Astrocyte (in vitro differentiated cells and primary cell): ENCODE measurements around the gene MEGF6.
A peak's percentile ranks its signal among the peaks of the same experiment; 100 is the strongest.

Experiments
- CTCF ChIP-seq: IDR thresholded peaks from 2 replicates; pipeline ENCODE4 v1.5.1; 2011; ENCODE audit warnings: low read depth, mild to moderate bottlenecking, inconsistent platforms, low read length, moderate library complexity; ENCODE audit not compliant: insufficient read depth
- EZH2 ChIP-seq: IDR thresholded peaks from 2 replicates; pipeline ENCODE4 v1.6.1; 2012; ENCODE audit warnings: mild to moderate bottlenecking, low read length, inconsistent platforms; ENCODE audit not compliant: insufficient read depth

- peak; percentile 63 for TF ChIP-seq CTCF
- no peak for TF ChIP-seq EZH2
Observed at GRCh38 chr1:3453203-3453761, 158.0 kb downstream of the MEGF6 start.
